Endometrial microvascular endothelial cells (primary cell): ENCODE measurements around the gene SENP8. TPM values are rescaled to one million over a fixed set of nuclear protein-coding genes. Genes with fewer than 3 reads are reported as not detected.
"Not testable (repeated sequence)": the region's sequence is repeated elsewhere in the genome, so short reads cannot be mapped to it uniquely, and the experiment has no call there.

Source experiments
- in situ Hi-C: cut with HindIII; loops from 2 replicates; pipeline ENCODE4 v1.10.0; 2017; ENCODE audit warnings: low sequenced_read_pairs, low pct_unique_long_range_greater_than_20kb; ENCODE audit errors: inconsistent ontology term
- total RNA-seq: library from RNA; depleted of rRNA; stranded (reverse); fragments of >200 nt; gene quantifications from one replicate; pipeline ENCODE4 v1.2.3, GENCODE V29; 2015; ENCODE audit errors: inconsistent ontology term

Gene SENP8
- 2.0 TPM for total RNA-seq

DNA sequence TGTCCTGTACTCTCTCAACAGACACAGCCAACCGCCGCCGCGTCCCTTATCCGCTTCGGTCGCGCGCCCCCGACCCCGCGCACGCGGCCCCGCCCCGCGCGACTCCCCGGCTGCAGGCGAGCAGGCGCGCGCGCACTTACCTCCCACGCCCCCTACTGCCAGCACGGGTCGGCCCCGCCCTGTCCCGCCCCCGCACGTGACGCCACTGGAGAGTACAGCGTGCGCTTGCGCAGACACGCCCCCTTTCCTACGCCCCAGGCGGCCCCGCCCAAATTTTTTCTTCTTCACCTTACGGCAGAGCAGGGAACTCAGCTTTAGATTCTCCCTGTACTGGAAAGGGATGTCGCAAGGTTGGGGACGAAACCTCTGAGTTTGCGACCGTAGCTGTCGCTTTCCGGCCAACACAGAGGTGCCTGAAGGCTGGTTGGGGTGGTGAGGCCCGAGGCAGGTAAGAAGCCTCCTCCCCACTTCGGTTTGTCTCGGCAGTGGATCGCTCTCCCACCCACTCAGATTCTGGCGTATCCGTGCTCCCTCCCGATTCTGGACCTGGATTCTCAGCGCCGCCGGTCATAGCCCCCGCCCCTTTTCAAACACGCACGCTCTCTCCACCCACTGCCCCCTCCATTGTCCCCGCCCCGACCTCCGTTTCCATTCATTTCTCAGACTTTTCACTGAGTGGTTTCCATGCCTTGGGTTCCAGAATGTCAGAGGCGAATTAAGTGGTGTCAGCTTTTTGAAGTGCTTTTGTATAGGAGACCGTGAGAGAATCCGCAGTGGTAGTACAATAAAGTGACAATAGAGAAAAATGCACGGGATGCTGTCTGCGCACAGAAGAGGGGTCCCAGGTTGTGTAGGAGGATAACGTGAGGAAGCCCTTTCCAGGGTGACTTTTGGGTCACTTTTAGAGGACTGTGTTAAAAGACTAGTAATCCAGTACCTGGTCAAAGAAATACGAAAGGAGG, at the start of gene SENP8, which contains the start of gene MYO9A:
SENP8 (plus strand) TSS at position 387 of the 962 bp plus-strand sequence. CDS start 21,221 bp downstream, outside the sequence.
MYO9A (minus strand) TSS at position 134 of the 962 bp plus-strand sequence. CDS start 71,587 bp downstream, outside the sequence.
- in situ Hi-C loops = no loop called here

DNA sequence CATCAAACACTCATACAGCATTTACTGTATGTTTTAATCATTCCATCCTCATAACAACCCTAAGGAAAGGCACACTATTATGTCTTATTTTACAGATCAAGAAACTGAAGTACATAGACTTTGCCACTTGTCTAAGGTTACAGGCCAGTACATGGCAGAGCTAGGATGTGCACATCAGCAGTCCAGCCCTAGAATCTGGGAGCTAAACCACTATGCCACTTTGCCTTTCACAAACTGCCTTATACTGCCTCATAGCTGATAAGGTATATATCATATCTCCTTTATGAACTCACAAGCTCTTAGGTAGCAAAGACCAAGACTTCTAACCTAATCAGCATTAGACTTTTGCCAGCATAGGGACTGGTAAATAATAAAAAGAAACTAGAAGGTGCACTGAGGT, 49.3 kb upstream of the SENP8 start:
- in situ Hi-C loops = no loop called here

DNA sequence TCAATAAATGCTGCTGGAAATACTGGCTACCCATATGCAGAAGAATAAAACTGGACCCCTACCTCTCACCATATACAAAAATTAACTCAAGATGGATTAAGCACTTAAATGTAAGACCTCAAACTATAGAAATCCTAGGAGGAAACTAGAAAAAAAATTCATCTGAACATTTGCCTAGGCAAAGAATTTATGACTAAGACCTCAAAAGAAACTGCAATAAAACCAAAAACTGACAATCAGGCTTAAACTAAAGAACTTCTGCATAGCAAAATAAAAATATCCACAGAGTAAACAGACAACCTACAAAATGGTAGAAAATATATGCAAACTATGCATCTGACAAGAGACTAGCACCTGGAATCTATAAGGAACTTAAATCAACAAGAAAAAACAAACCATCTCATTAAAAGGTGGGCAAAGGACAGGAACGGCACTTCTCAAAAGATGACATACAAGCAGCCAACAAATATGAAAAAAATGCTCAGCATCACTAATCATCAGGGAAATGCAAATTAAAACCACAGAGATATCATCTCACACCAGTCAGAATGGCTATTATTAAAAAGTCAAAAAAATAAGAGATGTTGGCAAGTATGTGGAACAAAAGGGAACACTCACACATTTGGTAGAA, 47.3 kb upstream of the SENP8 start:
- in situ Hi-C loops = no loop called here

DNA sequence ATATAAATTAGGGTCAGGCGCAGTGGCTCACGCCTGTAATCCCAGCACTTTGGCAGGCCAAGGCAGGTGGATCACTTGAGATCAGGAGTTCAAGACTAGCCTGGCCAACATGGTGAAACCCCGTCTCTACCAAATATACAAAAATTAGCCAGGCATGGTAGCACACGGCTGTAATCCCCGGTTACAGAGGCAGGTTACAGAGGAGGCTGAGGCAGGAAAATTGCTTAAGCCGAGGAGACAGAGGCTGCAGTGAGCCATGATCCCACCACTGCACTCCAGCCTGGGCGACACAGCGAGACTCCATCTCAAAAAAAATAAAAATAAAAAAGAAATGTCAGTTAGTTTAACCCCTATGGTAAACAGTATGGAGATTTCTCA, 46.8 kb upstream of the SENP8 start:
- in situ Hi-C loops = not testable (repeated sequence)

DNA sequence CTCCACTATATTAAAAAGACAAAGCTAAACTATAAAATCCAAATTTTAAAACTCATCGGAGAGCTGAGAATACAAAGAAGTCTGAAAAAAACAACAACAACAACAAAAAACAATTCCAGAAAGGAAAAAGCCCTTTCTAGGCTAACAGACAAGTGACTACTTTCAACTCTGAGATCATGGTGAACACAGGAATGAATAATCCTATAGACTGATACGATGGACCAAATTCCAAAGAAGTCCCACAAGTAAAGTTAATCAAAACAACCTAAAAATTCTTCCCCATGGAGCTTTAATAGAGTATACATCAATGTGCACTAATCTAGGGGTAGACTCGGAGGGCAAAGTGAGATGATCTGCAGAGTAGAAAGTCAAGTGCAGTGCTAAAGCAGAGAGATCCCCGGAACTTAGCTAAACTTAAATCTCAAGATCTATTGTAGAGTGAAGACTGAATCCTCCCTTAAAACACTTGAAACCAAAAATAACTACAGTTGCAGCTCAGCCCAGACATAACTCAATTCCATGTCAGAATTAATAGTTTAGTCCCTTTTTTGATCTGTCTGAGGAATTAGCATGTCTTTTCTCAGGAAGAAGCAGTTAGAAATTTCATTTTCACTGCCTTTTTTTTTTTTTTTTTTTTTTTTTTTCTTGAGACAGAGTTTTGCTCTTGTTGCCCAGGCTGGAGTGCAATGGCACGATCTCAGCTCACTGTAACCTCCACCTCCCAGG, 43.7 kb upstream of the SENP8 start:
- in situ Hi-C loops = no loop called here

DNA sequence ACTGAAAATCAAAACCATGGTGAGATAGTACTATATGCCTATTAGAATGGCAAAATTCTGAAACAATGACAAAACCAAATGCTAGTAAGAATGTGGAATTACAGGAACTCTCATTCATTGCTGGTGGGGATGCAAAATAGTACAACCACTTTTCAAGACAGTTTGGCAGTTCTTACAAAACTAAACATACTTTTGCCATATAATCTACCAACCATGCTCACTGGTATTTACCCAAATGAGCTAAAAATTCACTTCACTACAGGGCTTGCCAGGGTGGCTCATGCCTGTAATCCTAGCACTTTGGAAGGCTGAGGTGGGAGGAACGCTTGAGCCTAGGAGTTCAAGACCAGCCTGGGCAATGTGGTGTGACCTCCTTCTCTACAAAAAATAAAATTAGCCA, 40.3 kb upstream of the SENP8 start:
- in situ Hi-C loops = no loop called here

DNA sequence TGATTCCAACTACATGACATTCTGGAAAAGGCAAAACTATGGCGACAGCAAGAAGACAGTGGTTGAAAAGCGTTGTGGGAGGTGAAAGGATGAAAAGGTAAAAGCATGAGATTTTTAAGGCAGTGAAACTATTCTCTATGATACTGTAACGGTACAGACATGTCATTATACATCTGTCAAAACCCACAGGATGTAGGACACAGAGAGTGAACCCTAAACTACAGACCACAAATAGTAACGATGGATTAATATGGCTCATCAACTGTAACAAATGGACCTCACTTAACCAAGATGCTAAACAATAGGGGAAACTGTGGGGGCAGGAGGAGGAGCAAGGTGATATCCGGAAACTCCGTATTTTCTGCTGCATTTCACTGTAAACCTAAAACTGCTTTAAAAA, 39.3 kb upstream of the SENP8 start:
- in situ Hi-C loops = no loop called here

DNA sequence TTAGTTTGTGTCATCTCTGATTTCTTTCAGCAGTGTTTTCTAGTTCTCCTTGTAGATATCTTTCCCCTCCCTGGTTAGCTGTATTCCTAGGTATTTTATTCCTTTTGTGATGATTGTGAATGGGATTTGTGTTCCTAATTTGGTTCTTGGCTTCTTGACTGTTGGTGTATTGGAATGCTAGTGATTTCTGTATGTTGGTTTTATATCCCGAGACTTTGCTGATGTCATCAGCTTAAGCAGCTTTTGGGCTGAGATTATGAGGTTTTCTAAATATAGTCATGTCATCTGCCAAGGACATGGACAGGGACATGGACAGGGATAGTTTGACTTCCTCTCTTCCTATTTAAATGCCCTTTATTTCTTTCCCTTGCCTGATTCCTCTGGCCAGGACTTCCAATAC, 36.0 kb upstream of the SENP8 start:
- in situ Hi-C loops = no loop called here

DNA sequence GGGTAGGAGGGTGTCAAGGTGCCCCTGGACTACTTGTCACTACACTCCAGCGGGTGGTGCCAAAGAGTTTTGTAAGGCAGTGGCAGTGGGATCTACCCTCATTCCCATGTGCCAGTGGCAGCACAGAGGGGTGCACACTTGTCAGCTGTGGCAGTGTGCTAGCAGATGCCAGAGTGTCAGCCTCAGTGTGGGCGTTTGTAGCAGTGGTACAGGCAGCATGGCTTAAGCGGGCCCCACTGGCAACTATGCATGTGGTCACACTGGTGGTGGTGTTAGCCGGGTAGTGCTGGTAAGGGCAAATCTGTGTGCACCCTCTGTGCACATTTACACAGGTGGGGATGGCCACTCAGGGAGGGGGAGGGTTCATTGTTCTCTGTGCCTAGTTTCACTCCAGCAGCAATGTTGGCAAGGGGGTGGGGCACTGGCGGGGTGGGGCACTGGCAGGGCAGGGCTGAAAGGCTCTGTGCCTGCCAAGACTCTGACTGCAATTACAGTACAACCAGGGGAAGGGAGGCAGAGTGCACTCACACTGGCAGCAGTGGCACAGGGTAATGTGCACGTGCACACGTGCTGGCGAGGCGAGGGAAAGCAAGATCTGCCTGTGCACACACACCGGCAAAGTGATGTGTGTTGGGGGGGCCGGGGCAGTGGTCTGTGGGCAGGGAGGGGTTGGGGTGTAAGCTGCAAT, 32.0 kb upstream of the SENP8 start:
- in situ Hi-C loops = no loop called here

DNA sequence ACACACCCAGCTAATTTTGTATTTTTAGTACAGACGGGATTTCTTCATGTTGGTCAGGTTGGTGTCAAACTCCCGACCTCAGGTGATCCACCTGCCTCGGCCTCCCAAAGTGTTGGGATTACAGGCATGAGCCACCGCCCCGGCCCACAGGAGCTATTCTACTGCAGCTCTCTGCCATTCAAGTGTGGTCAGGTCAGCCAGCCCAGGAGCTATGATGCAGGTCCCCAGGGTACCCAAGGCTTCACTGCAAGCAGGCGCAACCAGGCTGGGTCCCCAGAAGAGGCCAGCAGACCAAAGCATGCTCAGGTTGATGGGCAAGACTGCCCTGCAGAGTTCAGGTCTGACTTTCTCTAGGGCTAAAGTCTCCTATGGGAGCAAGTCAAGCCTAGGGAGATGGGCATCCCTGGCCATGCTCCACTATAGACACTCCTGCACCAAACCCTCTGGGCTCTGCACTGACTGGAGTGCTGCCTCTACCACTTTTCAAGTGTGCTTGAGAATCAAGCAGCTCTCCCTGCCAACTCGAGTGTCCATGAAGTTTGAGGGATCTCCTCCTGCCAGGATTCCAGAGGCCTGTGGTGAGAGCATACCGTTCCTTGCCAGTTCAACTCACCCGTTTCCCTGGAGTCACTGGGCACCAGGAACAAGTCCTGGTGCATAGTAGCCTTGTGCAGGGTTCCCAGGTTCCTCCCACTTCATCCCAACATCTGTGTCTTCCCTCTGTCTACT, 31.1 kb upstream of the SENP8 start:
- in situ Hi-C loops = no loop called here

DNA sequence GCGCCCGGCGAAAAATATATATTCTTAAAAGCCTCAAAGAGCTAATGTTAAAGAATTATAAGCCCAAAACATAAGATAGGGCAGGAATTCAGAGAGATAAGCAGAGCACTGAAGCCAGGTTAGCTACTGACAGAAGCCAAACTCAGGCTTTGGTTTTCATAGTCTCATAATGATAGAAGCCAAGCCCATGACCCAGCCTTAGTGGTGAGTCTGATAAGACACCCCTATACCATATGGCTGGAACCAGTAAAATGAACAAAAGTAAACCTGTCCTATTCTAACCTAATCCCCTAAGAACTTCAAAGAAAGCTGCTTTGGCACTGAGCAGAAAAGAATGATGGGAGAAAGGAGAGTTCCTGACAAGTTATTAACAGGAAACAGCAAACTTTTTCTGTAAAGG, 26.2 kb upstream of the SENP8 start:
- in situ Hi-C loops = no loop called here

DNA sequence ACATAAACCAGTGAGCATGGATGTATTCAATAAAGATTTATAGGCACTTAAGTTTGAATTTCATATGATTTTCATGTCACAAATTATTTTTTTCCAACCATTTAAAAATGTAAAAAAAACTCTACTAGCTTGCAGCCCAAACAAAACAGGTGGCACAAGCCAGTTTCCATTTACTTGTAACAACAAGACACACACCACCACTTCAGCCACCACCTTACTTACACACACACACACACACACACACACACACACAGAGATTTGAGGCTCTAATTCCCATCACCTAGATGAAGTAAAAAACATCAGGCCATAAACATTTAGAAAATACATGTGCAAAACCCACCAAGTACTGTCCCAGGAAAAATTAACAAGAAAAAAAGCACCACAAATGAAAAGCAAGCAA, 25.5 kb upstream of the SENP8 start:
- in situ Hi-C loops = no loop called here

DNA sequence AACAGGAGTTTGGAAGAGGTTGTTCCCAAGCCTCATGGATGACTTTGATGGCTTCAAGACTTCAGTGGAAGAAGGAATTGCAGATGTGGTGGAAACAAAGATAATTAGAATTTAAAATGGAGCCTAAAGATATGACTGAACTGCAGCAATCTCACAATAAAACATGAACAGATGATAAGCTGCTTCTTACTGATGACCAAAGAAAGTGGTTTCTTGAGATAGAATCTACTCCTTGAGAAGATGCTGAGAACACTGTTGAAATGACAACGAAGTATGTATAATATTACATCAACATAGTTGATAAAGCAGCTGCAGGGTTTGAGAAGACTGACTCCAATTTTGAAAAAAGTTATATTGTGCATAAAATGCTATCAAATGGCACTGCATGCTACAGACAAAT, 21.4 kb upstream of the SENP8 start:
- in situ Hi-C loops = no loop called here

DNA sequence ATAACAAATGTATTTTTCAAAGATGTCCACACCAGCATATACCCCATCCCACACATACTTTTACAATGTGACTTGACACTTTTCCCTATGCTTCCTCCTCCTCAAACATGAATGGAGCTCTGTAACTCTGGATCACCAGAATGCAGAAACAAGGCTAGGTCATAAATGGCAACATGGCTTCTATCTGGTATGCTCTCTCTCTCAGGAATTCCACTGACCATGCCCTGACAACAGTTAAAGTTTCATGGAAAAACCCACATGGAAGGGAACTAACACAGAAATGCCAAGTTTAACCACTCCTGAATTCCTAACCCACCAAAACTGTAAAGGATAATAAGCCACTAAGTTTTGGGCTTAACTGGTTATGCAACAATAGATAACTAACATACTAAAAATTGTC, 20.2 kb upstream of the SENP8 start:
- in situ Hi-C loops = no loop called here

DNA sequence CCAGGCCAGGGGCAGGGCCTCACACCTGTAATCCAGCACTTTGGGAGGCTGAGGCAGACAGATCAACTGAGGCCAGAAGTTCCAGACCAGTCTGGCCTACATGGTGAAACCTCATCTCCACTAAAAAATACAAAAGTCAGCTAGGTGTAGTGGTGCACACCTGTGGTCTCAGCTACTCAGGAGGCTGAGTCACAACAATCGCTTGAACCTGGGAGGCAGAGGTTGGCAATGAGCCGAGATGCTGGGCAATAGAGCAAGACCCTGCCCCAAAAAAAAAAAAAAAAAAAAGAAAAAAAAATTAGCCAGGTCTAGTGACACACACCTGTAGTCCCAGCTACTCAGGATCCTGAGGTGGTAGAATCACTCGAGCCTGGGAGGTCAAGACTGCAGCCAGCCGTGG, 19.0 kb upstream of the SENP8 start:
- in situ Hi-C loops = no loop called here

DNA sequence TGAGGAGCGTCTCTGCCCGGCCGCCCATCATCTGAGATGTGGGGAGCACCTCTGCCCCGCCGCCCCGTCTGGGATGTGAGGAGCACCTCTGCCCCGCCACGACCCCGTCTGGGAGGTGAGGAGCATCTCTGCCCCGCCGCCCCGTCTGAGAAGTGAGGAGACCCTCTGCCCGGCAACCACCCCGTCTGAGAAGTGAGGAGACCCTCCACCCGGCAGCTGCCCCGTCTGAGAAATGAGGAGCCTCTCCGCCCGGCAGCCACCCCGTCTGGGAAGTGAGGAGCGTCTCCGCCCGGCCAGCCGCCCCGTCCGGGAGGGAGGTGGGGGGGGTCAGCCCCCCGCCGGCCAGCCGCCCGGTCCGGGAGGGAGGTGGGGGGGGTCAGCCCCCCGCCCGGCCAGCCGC, 17.7 kb upstream of the SENP8 start:
- in situ Hi-C loops = not testable (repeated sequence)

DNA sequence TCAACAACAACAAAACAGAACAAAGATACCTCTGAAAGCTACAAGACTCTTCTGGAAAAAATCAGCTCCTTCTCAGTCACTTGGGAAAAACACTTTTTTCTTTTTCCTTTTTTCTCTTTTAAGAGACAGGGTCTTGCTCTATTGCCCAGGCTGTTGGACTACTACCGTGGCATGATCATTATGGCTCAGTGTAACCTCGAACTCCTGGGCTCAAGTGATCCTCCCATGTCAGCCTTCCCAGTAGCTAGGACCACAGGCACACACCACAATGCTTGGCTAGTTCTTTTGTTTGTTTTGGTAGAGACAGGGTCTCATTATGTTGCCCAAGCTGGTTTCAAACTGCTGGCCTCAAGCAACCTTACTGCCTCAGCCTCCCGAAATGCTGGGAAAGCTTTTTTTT, 13.1 kb upstream of the SENP8 start:
- in situ Hi-C loops = no loop called here

DNA sequence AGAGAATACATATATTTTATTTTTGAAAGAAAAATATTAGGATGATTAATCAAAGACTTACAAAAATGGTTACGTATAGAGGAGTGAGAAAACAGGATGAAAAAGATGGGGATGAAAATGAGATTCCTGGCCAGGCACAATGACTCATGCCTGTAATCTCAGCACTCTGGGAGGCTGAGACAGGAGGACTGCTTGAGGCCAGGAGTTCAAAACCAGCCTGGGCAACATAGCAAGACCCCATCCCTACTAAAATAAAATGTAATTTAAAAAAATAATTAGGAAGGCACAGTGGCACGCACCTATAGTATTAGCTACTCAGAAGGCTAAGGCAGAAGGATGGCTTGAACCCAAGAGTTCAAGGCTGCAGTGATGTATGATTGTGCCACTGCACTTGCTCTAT, 12.1 kb upstream of the SENP8 start:
- in situ Hi-C loops = no loop called here
